Embryonic facial prominence (tissue), 1 donor: ENCODE data around the gene ZFP36L1.

ENCODE experiments used
- DNase-seq: peaks from one replicate; pipeline ENCODE4 v3.0.0-alpha.2; 2016; ENCODE audit errors: extremely low spot score

Gene ZFP36L1

GRCh38 chr14:68738559-68738958 is 54.3 kb downstream of the ZFP36L1 start:
- no peak for DNase-seq
